ENCODE data around the gene BRSK1.

BRSK1 gene

GRCh38 chr19:55256562-55257460, 27.0 kb upstream of the BRSK1 start:
- no peaks in the 10 kb centered on the region for H3K9me3 ChIP-seq (ENCODE audit: severe bottlenecking)
- H3K4me1 ChIP-seq (ENCODE audit: insufficient read depth, poor library complexity, severe bottlenecking), result peaks cover 19% of the 10 kb centered on the region
- H3K27ac ChIP-seq (ENCODE audit: poor library complexity, severe bottlenecking), result no peak overlapping the region
- no peak for TF ChIP-seq CTCF (IDR thresholded peaks at IDR 0.05; ENCODE audit: poor library complexity, severe bottlenecking)
- peaks cover 15% of the 10 kb centered on the region for H3K36me3 ChIP-seq (ENCODE audit: low read depth)
- DNase-seq (ENCODE audit: low spot score), result no peak
- no peaks in the 10 kb centered on the region for H3K27me3 ChIP-seq (ENCODE audit: insufficient read depth, poor library complexity, severe bottlenecking)
- peak overlapping the region; percentile 66 for H3K4me3 ChIP-seq (ENCODE audit: severe bottlenecking)
- no peak for ATAC-seq (ENCODE audit: low read depth)

- Histone ChIP-seq H3K36me3 (ENCODE audit: low read depth) (peaks cover 12% of the 10 kb centered on the region), H3K27me3 (ENCODE audit: insufficient read depth, poor library complexity, severe bottlenecking) (no peaks in the 10 kb centered on the region), H3K4me1 (ENCODE audit: insufficient read depth, poor library complexity, severe bottlenecking) (peaks cover 16% of the 10 kb centered on the region), H3K9me3 (ENCODE audit: severe bottlenecking) (no peaks in the 10 kb centered on the region), H3K4me3 (ENCODE audit: severe bottlenecking) (peak overlapping the region; percentile 66), H3K27ac (ENCODE audit: poor library complexity, severe bottlenecking) (peak overlapping the region; percentile 88)
- no peak for ATAC-seq (ENCODE audit: low read depth)
- TF ChIP-seq CTCF (IDR thresholded peaks at IDR 0.05; ENCODE audit: poor library complexity, severe bottlenecking), result no peak
- no peak for DNase-seq (ENCODE audit: low spot score)
Measured at GRCh38 chr19:55257461-55258420, 26.1 kb upstream of the BRSK1 start.

- no peak for DNase-seq (ENCODE audit: low spot score)
- Histone ChIP-seq H3K4me1 (ENCODE audit: insufficient read depth, poor library complexity, severe bottlenecking) (peaks cover 16% of the 10 kb centered on the region), H3K9me3 (ENCODE audit: severe bottlenecking) (no peaks in the 10 kb centered on the region), H3K27me3 (ENCODE audit: insufficient read depth, poor library complexity, severe bottlenecking) (no peaks in the 10 kb centered on the region), H3K36me3 (ENCODE audit: low read depth) (peaks cover 9% of the 10 kb centered on the region), H3K27ac (ENCODE audit: poor library complexity, severe bottlenecking) (peak overlapping the region; percentile 88), H3K4me3 (ENCODE audit: severe bottlenecking) (peak overlapping the region; percentile 66)
- no peak for TF ChIP-seq CTCF (IDR thresholded peaks at IDR 0.05; ENCODE audit: poor library complexity, severe bottlenecking)
- no peak for ATAC-seq (ENCODE audit: low read depth)
Measured at GRCh38 chr19:55258476-55258827, 25.3 kb upstream of the BRSK1 start.

GRCh38 chr19:55258828-55259539, 24.8 kb upstream of the BRSK1 start, which contains the start of gene PPP6R1:
Gene PPP6R1, minus strand, starts transcription at chr19:55259017. Its CDS starts 11,914 bp downstream, at chr19:55247103.
- peak; percentile 87 for ATAC-seq (ENCODE audit: low read depth)
- H3K4me1 ChIP-seq (ENCODE audit: insufficient read depth, poor library complexity, severe bottlenecking), result peaks cover 16% of the 10 kb centered on the region

More at GRCh38 chr19:55258828-55259539, 24.8 kb upstream of the BRSK1 start, which contains the start of gene PPP6R1:
- no peak for TF ChIP-seq CTCF (IDR thresholded peaks at IDR 0.05; ENCODE audit: poor library complexity, severe bottlenecking)
- peak within 1 kb of the TSS; percentile 88 for H3K27ac ChIP-seq (ENCODE audit: poor library complexity, severe bottlenecking)
- H3K36me3 ChIP-seq (ENCODE audit: low read depth), result peaks cover 6% of the 10 kb centered on the region
- peak; percentile 94 for DNase-seq (ENCODE audit: low spot score)
- H3K9me3 ChIP-seq (ENCODE audit: severe bottlenecking), result no peaks in the 10 kb centered on the region
- H3K27me3 ChIP-seq (ENCODE audit: insufficient read depth, poor library complexity, severe bottlenecking), result no peaks in the 10 kb centered on the region
- peak within 1 kb of the TSS; percentile 66 for H3K4me3 ChIP-seq (ENCODE audit: severe bottlenecking)
